HEK293T (cell line): ENCODE results near the gene MGLL.

Source experiments
- ARNT ChIP-seq: fragments of 450-650 bp; IDR thresholded peaks from 2 replicates; pipeline ENCODE4 v1.6.1; 2017; ENCODE audit warnings: mild to moderate bottlenecking
- BHLHE40 ChIP-seq: fragments of 450-650 bp; IDR thresholded peaks from 2 replicates; pipeline ENCODE4 v1.6.1; 2016; ENCODE audit warnings: mild to moderate bottlenecking, moderate library complexity, borderline replicate concordance
- CTBP1 ChIP-seq: fragments of 450-650 bp; IDR thresholded peaks from 2 replicates; pipeline ENCODE4 v1.6.1; 2016; ENCODE audit warnings: borderline replicate concordance
- ELF4 ChIP-seq: fragments of 450-650 bp; IDR thresholded peaks from 2 replicates; pipeline ENCODE4 v1.6.1; 2017; ENCODE audit warnings: antibody characterized with exemption
- FOXA1 ChIP-seq: fragments of 450-650 bp; IDR thresholded peaks from 2 replicates; pipeline ENCODE4 v1.6.1; 2016; ENCODE audit warnings: mild to moderate bottlenecking
- FOXK2 ChIP-seq: fragments of 450-650 bp; IDR thresholded peaks from 2 replicates; pipeline ENCODE4 v1.6.1; 2016; ENCODE audit warnings: mild to moderate bottlenecking
- FOXM1 ChIP-seq: fragments of 450-650 bp; IDR thresholded peaks from 2 replicates; pipeline ENCODE4 v1.6.1; 2017; ENCODE audit warnings: mild to moderate bottlenecking, borderline replicate concordance
- HDGF ChIP-seq: fragments of 450-650 bp; IDR thresholded peaks from 2 replicates; pipeline ENCODE4 v1.6.1; 2017; ENCODE audit warnings: antibody characterized with exemption, borderline replicate concordance
- NFRKB ChIP-seq: fragments of 450-650 bp; IDR thresholded peaks from 2 replicates; pipeline ENCODE4 v1.6.1; 2016; ENCODE audit warnings: mild to moderate bottlenecking, moderate library complexity
- PKNOX1 ChIP-seq: fragments of 450-650 bp; IDR thresholded peaks from 2 replicates; pipeline ENCODE4 v1.6.1; 2016
- SP1 ChIP-seq: fragments of 450-650 bp; IDR thresholded peaks from 2 replicates; pipeline ENCODE4 v1.6.1; 2017
- SUZ12 ChIP-seq: fragments of 450-650 bp; IDR thresholded peaks from 2 replicates; pipeline ENCODE4 v1.6.1; 2016; ENCODE audit warnings: mild to moderate bottlenecking
- TARDBP ChIP-seq: fragments of 450-650 bp; IDR thresholded peaks from 2 replicates; pipeline ENCODE4 v1.6.1; 2016

- TF ChIP-seq BHLHE40 (no peak), ELF4 (no peak), FOXM1 (no peak), ARNT (no peak), SUZ12 (no peak), NFRKB (no peak), HDGF (no peak), SP1 (no peak), TARDBP (no peak), PKNOX1 (no peak), FOXA1 (no peak), CTBP1 (no peak), FOXK2 (no peak)
Measured at GRCh38 chr3:127667119-127667681, 155.1 kb downstream of the MGLL start.
